GM19193 (cell line): ENCODE results near the gene LNPEP.

Source experiments
- POLR2A ChIP-seq: IDR thresholded peaks from 4 replicates; pipeline ENCODE4 v1.6.1; 2011; ENCODE audit not compliant: insufficient read depth, insufficient read length; ENCODE audit errors: extremely low read depth

The LNPEP gene

GRCh38 chr5:96968614-96969013, 32.7 kb downstream of the LNPEP start:
- TF ChIP-seq POLR2A = no peak

- TF ChIP-seq POLR2A = no peak
These were observed 33.5 kb downstream of the LNPEP start for GRCh38 chr5:96969366-96969765.

- no peak for TF ChIP-seq POLR2A
These were observed 36.9 kb downstream of the LNPEP start for GRCh38 chr5:96972599-96973334.

- no peak for TF ChIP-seq POLR2A
These were observed 37.9 kb downstream of the LNPEP start for GRCh38 chr5:96973532-96974401.

- TF ChIP-seq POLR2A = no peak
These were observed 39.8 kb downstream of the LNPEP start for GRCh38 chr5:96975656-96976055.

GRCh38 chr5:96977228-96977627, 41.3 kb downstream of the LNPEP start:
- TF ChIP-seq POLR2A = no peak

- no peak for TF ChIP-seq POLR2A
These were observed 43.1 kb downstream of the LNPEP start for GRCh38 chr5:96978812-96979449.

GRCh38 chr5:96984506-96985192, 48.8 kb downstream of the LNPEP start:
- no peak for TF ChIP-seq POLR2A

- TF ChIP-seq POLR2A = no peak
These were observed 50.6 kb downstream of the LNPEP start for GRCh38 chr5:96986450-96986849.

GRCh38 chr5:96990102-96990501, 54.2 kb downstream of the LNPEP start:
- TF ChIP-seq POLR2A = no peak

GRCh38 chr5:96991708-96992107, 55.8 kb downstream of the LNPEP start:
- TF ChIP-seq POLR2A = no peak

- no peak for TF ChIP-seq POLR2A
These were observed 57.9 kb downstream of the LNPEP start for GRCh38 chr5:96993760-96994159.

- no peak for TF ChIP-seq POLR2A
These were observed 58.6 kb downstream of the LNPEP start for GRCh38 chr5:96994493-96994892.

- TF ChIP-seq POLR2A = no peak
These were observed 59.5 kb downstream of the LNPEP start for GRCh38 chr5:96995419-96995818.

- TF ChIP-seq POLR2A = no peak
These were observed 61.5 kb downstream of the LNPEP start for GRCh38 chr5:96997265-96997859.

GRCh38 chr5:96999856-97000255, 64.0 kb downstream of the LNPEP start:
- no peak for TF ChIP-seq POLR2A
